H9 (cell line): ENCODE measurements around the gene TANGO6. TPM values are rescaled to one million over a fixed set of nuclear protein-coding genes. Genes with fewer than 3 reads are reported as not detected.

Experiments
- DNase-seq: peaks from one replicate; pipeline ENCODE4 v3.0.0-alpha.2; 2017
- H2AFZ ChIP-seq: one replicate; pipeline ENCODE4 v1.6.1; 2013; ENCODE audit warnings: mild to moderate bottlenecking, low read length, control low read depth, moderate library complexity
- H2AK5ac ChIP-seq: 2 replicates; pipeline ENCODE4 v1.6.1; 2013; ENCODE audit warnings: low read length, control low read depth, mixed read lengths; ENCODE audit not compliant: insufficient read length
- H2BK120ac ChIP-seq: one replicate; pipeline ENCODE4 v1.6.1; 2013; ENCODE audit warnings: low read depth, mild to moderate bottlenecking, low read length, control low read depth, inconsistent platforms; ENCODE audit not compliant: poor library complexity, severe bottlenecking
- H2BK12ac ChIP-seq: 2 replicates; pipeline ENCODE4 v1.6.1; 2013; ENCODE audit warnings: low read length, control low read depth, mixed read lengths, low read depth; ENCODE audit not compliant: insufficient read length
- H2BK15ac ChIP-seq: 2 replicates; pipeline ENCODE4 v1.6.1; 2013; ENCODE audit warnings: low read depth, low read length, control low read depth
- H2BK20ac ChIP-seq: one replicate; pipeline ENCODE4 v1.6.1; 2013; ENCODE audit warnings: low read depth, mild to moderate bottlenecking, low read length, control low read depth, inconsistent platforms; ENCODE audit not compliant: poor library complexity, severe bottlenecking
- H2BK5ac ChIP-seq: 2 replicates; pipeline ENCODE4 v1.6.1; 2013; ENCODE audit warnings: low read length, control low read depth, mixed read lengths; ENCODE audit not compliant: insufficient read length
- H3K14ac ChIP-seq: 2 replicates; pipeline ENCODE4 v1.6.1; 2013; ENCODE audit warnings: low read length, control low read depth; ENCODE audit not compliant: insufficient read depth
- H3K18ac ChIP-seq: 2 replicates; pipeline ENCODE4 v1.6.1; 2013; ENCODE audit warnings: low read depth, mild to moderate bottlenecking, mixed read lengths, low read length, control low read depth; ENCODE audit not compliant: insufficient read length
- H3K23ac ChIP-seq: 2 replicates; pipeline ENCODE4 v1.6.1; 2013; ENCODE audit warnings: low read length, control low read depth, mixed read lengths, low read depth; ENCODE audit not compliant: insufficient read length
- H3K23me2 ChIP-seq: 2 replicates; pipeline ENCODE4 v1.6.1; 2013; ENCODE audit warnings: low read depth, mild to moderate bottlenecking, mixed read lengths, low read length, control low read depth; ENCODE audit not compliant: insufficient read length, poor library complexity, severe bottlenecking
- H3K27ac ChIP-seq: 2 replicates; pipeline ENCODE4 v1.5.1; 2013; ENCODE audit warnings: low read length, control low read depth, mixed read lengths, low read depth; ENCODE audit not compliant: insufficient read length
- H3K27me3 ChIP-seq: 2 replicates; pipeline ENCODE4 v1.6.1; 2013; ENCODE audit warnings: low read length, control low read depth, inconsistent platforms; ENCODE audit not compliant: insufficient read depth
- H3K4ac ChIP-seq: 2 replicates; pipeline ENCODE4 v1.6.1; 2013; ENCODE audit warnings: low read depth, mild to moderate bottlenecking, control low read depth, inconsistent platforms, low read length, moderate library complexity
- H3K4me1 ChIP-seq: 2 replicates; pipeline ENCODE4 v1.6.1; 2013; ENCODE audit warnings: low read length, control low read depth, inconsistent platforms; ENCODE audit not compliant: insufficient read depth
- H3K4me2 ChIP-seq: 2 replicates; pipeline ENCODE4 v1.6.1; 2013; ENCODE audit warnings: low read length, control low read depth, mixed read lengths; ENCODE audit not compliant: insufficient read length, insufficient read depth
- H3K56ac ChIP-seq: 2 replicates; pipeline ENCODE4 v1.6.1; 2013; ENCODE audit warnings: low read depth, mild to moderate bottlenecking, mixed read lengths, low read length, control low read depth; ENCODE audit not compliant: insufficient read length
- H3K79me1 ChIP-seq: 2 replicates; pipeline ENCODE4 v1.6.1; 2013; ENCODE audit warnings: low read depth, mild to moderate bottlenecking, moderate library complexity, low read length, control low read depth, inconsistent platforms; ENCODE audit not compliant: insufficient read depth, poor library complexity, severe bottlenecking
- H3K79me2 ChIP-seq: 2 replicates; pipeline ENCODE4 v1.6.1; 2013; ENCODE audit warnings: low read length, control low read depth, inconsistent platforms; ENCODE audit not compliant: insufficient read depth
- H3K9ac ChIP-seq: 2 replicates; pipeline ENCODE4 v1.6.1; 2013; ENCODE audit warnings: low read length, control low read depth, mixed read lengths; ENCODE audit not compliant: insufficient read length; ENCODE audit errors: extremely low read depth
- H3K9me3 ChIP-seq: one replicate; pipeline ENCODE4 v1.6.1; 2013; ENCODE audit warnings: low read depth, low read length, inconsistent platforms; ENCODE audit not compliant: control insufficient read depth
- H3T11ph ChIP-seq: one replicate; pipeline ENCODE4 v1.6.1; 2013; ENCODE audit warnings: mild to moderate bottlenecking, low read length, control low read depth, inconsistent platforms
- H4K20me1 ChIP-seq: one replicate; pipeline ENCODE4 v1.6.1; 2013; ENCODE audit not compliant: control insufficient read depth, insufficient read length, insufficient read depth
- H4K5ac ChIP-seq: 2 replicates; pipeline ENCODE4 v1.6.1; 2013; ENCODE audit warnings: low read depth, mild to moderate bottlenecking, mixed read lengths, low read length, control low read depth; ENCODE audit not compliant: insufficient read length
- H4K8ac ChIP-seq: replicated peaks from 2 replicates; pipeline ENCODE4 v1.6.1; 2013; ENCODE audit warnings: low read length, control low read depth, mixed read lengths, low read depth; ENCODE audit not compliant: insufficient read length
- H4K91ac ChIP-seq: 2 replicates; pipeline ENCODE4 v1.6.1; 2013; ENCODE audit warnings: low read depth, mild to moderate bottlenecking, moderate library complexity, mixed read lengths, low read length, control low read depth; ENCODE audit not compliant: insufficient read length
- H3K27ac Mint-ChIP-seq, 3 experiments: 2 replicates in 2 of 3; 3 replicates in 1 of 3; pipeline ENCODE4 v1.8.0; 2020 to 2021; ENCODE audit warnings: mixed read lengths in 3 of 3, mild to moderate bottlenecking in 1 of 3, moderate library complexity in 1 of 3
- H3K27me3 Mint-ChIP-seq: 2 replicates; pipeline ENCODE4 v1.8.0; 2021; ENCODE audit warnings: low read depth, mild to moderate bottlenecking, moderate library complexity, mixed read lengths
- H3K36me3 Mint-ChIP-seq, 3 experiments: 2 replicates in 2 of 3; 3 replicates in 1 of 3; pipeline ENCODE4 v1.8.0; 2020 to 2021; ENCODE audit warnings: low read depth in 3 of 3, mixed read lengths in 3 of 3; ENCODE audit not compliant: insufficient read depth in 1 of 3
- H3K4me1 Mint-ChIP-seq, 2 experiments: 2 replicates each; pipeline ENCODE4 v1.8.0; 2020; ENCODE audit warnings: mixed read lengths in 2 of 2
- H3K4me3 Mint-ChIP-seq, 2 experiments: 2 replicates in 1 of 2; 3 replicates in 1 of 2; pipeline ENCODE4 v1.8.0; 2020 to 2021; ENCODE audit warnings: mild to moderate bottlenecking in 2 of 2, mixed read lengths in 2 of 2, moderate library complexity in 1 of 2
- H3K9me3 Mint-ChIP-seq, 2 experiments: 2 replicates in 1 of 2; 3 replicates in 1 of 2; pipeline ENCODE4 v1.8.0; 2020; ENCODE audit warnings: mild to moderate bottlenecking in 2 of 2, mixed read lengths in 2 of 2, moderate library complexity in 1 of 2
- WGBS: extraction: QIAGEN DNeasy Blood & Tissue Kit; methylation state at CpG from one replicate; pipeline ENCODE4 v1.1.7; 2013; ENCODE audit warnings: missing lambda C conversion rate, low lambda C conversion rate, mixed read lengths; ENCODE audit not compliant: insufficient read length; ENCODE audit errors: extremely low coverage; 5-methylcytosine and 5-hydroxymethylcytosine counted together
- total RNA-seq: library from RNA; stranded (reverse); gene quantifications from 2 replicates; pipeline ENCODE4 v1.2.1, GENCODE V29; 2021
- TF ChIP-seq, protein P1 (sequence below): fragments of 200-600 bp; sonication (generic); conservative IDR thresholded peaks from 3 replicates; pipeline ENCODE4 v1.8.0; 2021; ENCODE audit warnings: antibody characterized with exemption, mild to moderate bottlenecking

Gene TANGO6
- total RNA-seq, 1 experiment from 2014 or later: 12.0 TPM

DNA sequence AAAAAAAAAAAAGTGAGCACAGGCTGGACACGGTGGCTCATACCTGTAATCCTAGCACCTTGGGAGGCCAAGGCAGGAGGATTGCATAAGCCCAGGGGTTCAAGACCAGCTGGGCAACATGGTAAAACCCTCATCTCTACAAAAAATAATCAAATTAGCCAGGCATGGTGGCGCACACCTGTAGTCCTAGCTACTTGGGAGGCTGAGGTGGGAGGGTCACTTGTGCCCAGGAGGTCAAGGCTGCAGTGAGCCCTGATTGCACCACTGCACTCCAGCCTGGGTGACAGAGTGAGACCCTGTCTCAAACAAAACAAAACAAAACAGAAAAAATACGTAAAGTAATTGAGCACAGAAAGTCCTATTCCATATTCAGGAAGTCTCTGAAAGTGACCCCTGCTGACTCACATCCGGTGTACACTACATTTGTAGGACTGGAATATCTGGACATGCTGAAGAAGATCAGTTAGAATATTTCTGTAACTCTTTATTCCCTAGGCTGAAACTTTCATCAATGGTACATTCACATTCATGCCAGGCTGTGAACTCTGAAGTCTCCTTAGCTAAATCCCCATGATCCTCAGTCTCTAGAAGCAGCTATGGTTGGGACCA lies 196.1 kb downstream of the TANGO6 start:
- H3K79me2 ChIP-seq: no peaks in the 10 kb centered on the region
- no peak overlapping the region for H2BK5ac ChIP-seq
- no peak overlapping the region for H2AFZ ChIP-seq
- TF ChIP-seq, protein P1, sequence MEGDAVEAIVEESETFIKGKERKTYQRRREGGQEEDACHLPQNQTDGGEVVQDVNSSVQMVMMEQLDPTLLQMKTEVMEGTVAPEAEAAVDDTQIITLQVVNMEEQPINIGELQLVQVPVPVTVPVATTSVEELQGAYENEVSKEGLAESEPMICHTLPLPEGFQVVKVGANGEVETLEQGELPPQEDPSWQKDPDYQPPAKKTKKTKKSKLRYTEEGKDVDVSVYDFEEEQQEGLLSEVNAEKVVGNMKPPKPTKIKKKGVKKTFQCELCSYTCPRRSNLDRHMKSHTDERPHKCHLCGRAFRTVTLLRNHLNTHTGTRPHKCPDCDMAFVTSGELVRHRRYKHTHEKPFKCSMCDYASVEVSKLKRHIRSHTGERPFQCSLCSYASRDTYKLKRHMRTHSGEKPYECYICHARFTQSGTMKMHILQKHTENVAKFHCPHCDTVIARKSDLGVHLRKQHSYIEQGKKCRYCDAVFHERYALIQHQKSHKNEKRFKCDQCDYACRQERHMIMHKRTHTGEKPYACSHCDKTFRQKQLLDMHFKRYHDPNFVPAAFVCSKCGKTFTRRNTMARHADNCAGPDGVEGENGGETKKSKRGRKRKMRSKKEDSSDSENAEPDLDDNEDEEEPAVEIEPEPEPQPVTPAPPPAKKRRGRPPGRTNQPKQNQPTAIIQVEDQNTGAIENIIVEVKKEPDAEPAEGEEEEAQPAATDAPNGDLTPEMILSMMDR: no peak
- H3K23me2 ChIP-seq: no peaks in the 10 kb centered on the region
- no peak overlapping the region for H3K18ac ChIP-seq
- no peak overlapping the region for H3K56ac ChIP-seq
- H3K27me3 ChIP-seq: no peaks in the 10 kb centered on the region
- no CpG with 5 or more reads among the region's 4 CpGs for WGBS
- H2BK120ac ChIP-seq: no peak overlapping the region
- no peak overlapping the region for H3K4me3 Mint-ChIP-seq
- no peak overlapping the region for H3K27ac ChIP-seq
- H3K9ac ChIP-seq: no peak overlapping the region
- H2BK20ac ChIP-seq: no peak overlapping the region
- H3T11ph ChIP-seq: no peak overlapping the region
- H2BK12ac ChIP-seq: no peak overlapping the region
- peaks cover 5 to 7% of the 10 kb centered on the region in 2 experiments; a peak in 3 of 5 replicates for H3K9me3 Mint-ChIP-seq
- no peak overlapping the region for H4K91ac ChIP-seq
- H3K4me2 ChIP-seq: no peak overlapping the region
- H3K4me1 Mint-ChIP-seq: no peaks in the 10 kb centered on the region
- DNase-seq: no peak
- no peak overlapping the region for H2BK15ac ChIP-seq
- peaks cover 12 to 17% (median 17%) of the 10 kb centered on the region in 3 experiments for H3K36me3 Mint-ChIP-seq
- H3K79me1 ChIP-seq: no peaks in the 10 kb centered on the region
- no peak overlapping the region for H3K23ac ChIP-seq
- no peak overlapping the region for H3K27ac Mint-ChIP-seq
- peaks cover 5% of the 10 kb centered on the region for H3K9me3 ChIP-seq
- no peaks in the 10 kb centered on the region for H4K20me1 ChIP-seq
- H3K4me1 ChIP-seq: no peaks in the 10 kb centered on the region
- H3K4ac ChIP-seq: no peak overlapping the region
- no peak overlapping the region for H3K14ac ChIP-seq
- no peak overlapping the region for H4K8ac ChIP-seq
- H2AK5ac ChIP-seq: no peak overlapping the region
- no peaks in the 10 kb centered on the region for H3K27me3 Mint-ChIP-seq
- H4K5ac ChIP-seq: no peak overlapping the region
